ENCODE measurements around the gene COMMD3. TPM values are rescaled to one million over a fixed set of nuclear protein-coding genes. Genes with fewer than 3 reads are reported as not detected.

The COMMD3 gene
- total and polyA plus RNA-seq, 2 of the 8 experiments (the other 6 are each of a cell fraction or from before 2014, with no cell fraction given) = 2.3 to 2.7 TPM

- no peak overlapping the region for H2BK120ac ChIP-seq (replicated peaks; ENCODE audit: low read depth, low read length)
- H4K5ac ChIP-seq (ENCODE audit: insufficient read length, low read depth, low read length) = no peak overlapping the region
- POLR2A ChIA-PET (ENCODE audit: partially characterized antibody) = no interaction called here
- no peaks in the 10 kb centered on the region for H3K79me2 ChIP-seq (ENCODE audit: control insufficient read depth in 1 of 2, insufficient read depth in 2 of 2, low read length in 2 of 2)
- no peak overlapping the region for H2BK12ac ChIP-seq (ENCODE audit: low read depth, low read length)
- H3K23me2 ChIP-seq (ENCODE audit: low read depth, low read length) = peaks cover 9% of the 10 kb centered on the region
- H3K18ac ChIP-seq (ENCODE audit: extremely low read depth, low read length) = no peak overlapping the region
- H3K23ac ChIP-seq (ENCODE audit: insufficient read length) = no peak overlapping the region
- no peak overlapping the region for H4K91ac ChIP-seq (replicated peaks; ENCODE audit: insufficient read length, low read length)
- no peak overlapping the region for H2AFZ ChIP-seq (ENCODE audit: low read length)
- H3K9ac ChIP-seq (replicated peaks in 1 of 4; ENCODE audit: extremely low read depth in 1 of 4, low read depth in 3 of 4, low read length in 3 of 4) = no peak overlapping the region
- H2BK15ac ChIP-seq (ENCODE audit: low read length) = no peak overlapping the region
- CTCF ChIA-PET (ENCODE audit: partially characterized antibody) = interaction anchor here (1.2 to 1.6 kb wide), 2 partner anchors 14 to 56 kb away, joined by 4 to 5 read pairs; no protein-coding TSS in a partner anchor
- H2BK5ac ChIP-seq (ENCODE audit: low read depth, low read length) = no peak overlapping the region
- H3K9me3 ChIP-seq (ENCODE audit: insufficient read depth in 2 of 2, low read depth in 1 of 2, low read length in 1 of 2) = no peaks in the 10 kb centered on the region
- H3K27me3 ChIP-seq (replicated peaks in 1 of 4; ENCODE audit: control insufficient read depth in 3 of 4, extremely low read depth in 1 of 4, insufficient read depth in 3 of 4, low read length in 3 of 4) = peaks cover 13 to 54% (median 30%) of the 10 kb centered on the region in 4 experiments
- no peak overlapping the region; a peak in 1 of 4 replicates for H3K4me2 ChIP-seq (ENCODE audit: insufficient read depth in 1 of 2, low read depth in 2 of 2, low read length in 2 of 2)
- H3K4me1 ChIP-seq (replicated peaks in 1 of 4; ENCODE audit: control insufficient read depth in 3 of 4, insufficient read depth in 4 of 4, low read length in 3 of 4) = peaks cover 0 to 2% (median 0%) of the 10 kb centered on the region in 4 experiments; a peak in 3 of 7 replicates
- peaks cover 0 to 3% of the 10 kb centered on the region in 2 experiments for H4K20me1 ChIP-seq (replicated peaks in 1 of 2; ENCODE audit: control insufficient read depth in 1 of 2, insufficient read depth in 2 of 2, low read length in 2 of 2)
- H3K27ac ChIP-seq (ENCODE audit: low read depth, low read length) = no peak overlapping the region
- H3K79me1 ChIP-seq (ENCODE audit: low read depth, low read length) = no peaks in the 10 kb centered on the region
- no peak overlapping the region for H2BK20ac ChIP-seq (ENCODE audit: low read length)
- no peak overlapping the region for H3K14ac ChIP-seq (ENCODE audit: insufficient read length)
- DNase-seq (ENCODE audit: low read depth in 1 of 2, low spot score in 2 of 2) = no peak
- H3K4ac ChIP-seq (replicated peaks; ENCODE audit: insufficient read length, low read depth, low read length) = no peak overlapping the region
- TF ChIP-seq USF2 (IDR thresholded peaks at IDR 0.05; ENCODE audit: low read length) (no peak), CEBPB (IDR thresholded peaks at IDR 0.05; ENCODE audit: low read depth, low read length) (0 out of 2 replicates have a peak, but pooled peaks have one; percentile 33)
- H3K36me3 ChIP-seq (ENCODE audit: control insufficient read depth in 2 of 4, insufficient read depth in 4 of 4, low read length in 3 of 4) = no peaks in the 10 kb centered on the region
- H4K8ac ChIP-seq (ENCODE audit: extremely low read depth, insufficient read depth, low read length) = no peak overlapping the region
- WGBS, 2 experiments (ENCODE audit: extremely low coverage in 1 of 2, insufficient coverage in 1 of 2, insufficient read length in 1 of 2, insufficient replicate concordance in 2 of 2, low coverage in 1 of 2, low lambda C conversion rate in 2 of 2, missing lambda C conversion rate in 1 of 2) = 0% methylated on average over 2 of the region's 2 CpGs; no CpG with 5 or more reads in 1 of the 2 experiments
- no peak overlapping the region for H3K56ac ChIP-seq (replicated peaks; ENCODE audit: insufficient read length, low read depth, low read length)
- no peak for FAIRE-seq
- H2AK5ac ChIP-seq (ENCODE audit: low read depth, low read length) = no peak overlapping the region
- no peak overlapping the region for H3K4me3 ChIP-seq (ENCODE audit: extremely low read depth in 1 of 4, insufficient read depth in 2 of 4, low read depth in 3 of 4, low read length in 4 of 4)
Measured at GRCh38 chr10:22314852-22315251, 1.3 kb upstream of the COMMD3 start.

All from H1 (cell line).